Testis (tissue), 3 donors: ENCODE results near the gene CDH12. TPM values are rescaled to one million over a fixed set of nuclear protein-coding genes. Genes with fewer than 3 reads are reported as not detected.

Experiments used
- DNase-seq: peaks from one replicate; pipeline ENCODE4 v3.0.0-alpha.2; 2019
- H3K27ac ChIP-seq, 2 donors: fragments of 200-600 bp; sonication (generic); one replicate each; pipeline ENCODE4 v1.5.1; 2019
- H3K27me3 ChIP-seq: fragments of 200-600 bp; sonication (generic); one replicate; pipeline ENCODE4 v1.5.1; 2019
- H3K36me3 ChIP-seq: fragments of 200-600 bp; sonication (generic); one replicate; pipeline ENCODE4 v1.5.1; 2017; ENCODE audit warnings: low read depth; ENCODE audit errors: missing control alignments
- H3K4me1 ChIP-seq: fragments of 200-600 bp; sonication (generic); one replicate; pipeline ENCODE4 v1.5.1; 2019
- H3K4me3 ChIP-seq, 2 donors: fragments of 200-600 bp; sonication (generic); one replicate each; pipeline ENCODE4 v1.5.1; 2017 to 2019
- H3K9me3 ChIP-seq: fragments of 200-600 bp; sonication (generic); one replicate; pipeline ENCODE4 v1.5.1; 2017
- CTCF ChIP-seq, 3 experiments: fragments of 450-650 bp in 2 of 3; fragments of 200-600 bp in 1 of 3; sonication (generic) in 1 of 3; IDR thresholded peaks; one replicate each; pipeline ENCODE4 v1.5.1; 2016 to 2019; ENCODE audit warnings: antibody characterized with exemption in 3 of 3, mild to moderate bottlenecking in 2 of 3, moderate library complexity in 1 of 3
- POLR2A ChIP-seq: fragments of 450-650 bp; IDR thresholded peaks from one replicate; pipeline ENCODE4 v1.6.1; 2017; ENCODE audit warnings: antibody characterized with exemption, mild to moderate bottlenecking, moderate library complexity
- WGBS, 2 donors: methylation state at CpG; one replicate each; pipeline ENCODE4 v1.1.5; 2018; 5-methylcytosine and 5-hydroxymethylcytosine counted together
- intact Hi-C: fragments of 100-400 bp; cut with DNase I; formaldehyde crosslinking; loops from one replicate; pipeline ENCODE4 v1.15.1; 2023; ENCODE audit warnings: low total_unique reads
- polyA plus RNA-seq: library from polyadenylated mRNA; stranded (reverse); fragments of 350-450 nt; fragmentation: Illumina TruSeq; extraction: RNeasy Lipid Tissue Mini Kit (QIAGEN cat#74804); gene quantifications from one replicate; pipeline ENCODE4 v1.2.3, GENCODE V29; 2014; ENCODE audit warnings: low read depth, low replicate concordance; ENCODE audit not compliant: insufficient read depth
- total RNA-seq, 2 donors: library from RNA; depleted of rRNA; stranded (reverse); fragments of >200 nt; gene quantifications; one replicate each; pipeline ENCODE4 v1.2.3, GENCODE V29; 2016

The CDH12 gene
- total and polyA plus RNA-seq, 3 donors from 2014 or later = 0.87 to 2.3 (median 2.3) TPM

GRCh38 chr5:22431840-22432239 is 421.3 kb downstream of the CDH12 start:
- Histone ChIP-seq H3K27me3 (no peaks in the 10 kb centered on the region), H3K9me3 (no peaks in the 10 kb centered on the region), H3K4me3 (no peak overlapping the region), H3K4me1 (no peaks in the 10 kb centered on the region), H3K27ac (no peak overlapping the region), H3K36me3 (no peaks in the 10 kb centered on the region)
- no peak for DNase-seq
- intact Hi-C loops = no loop called here
- WGBS, 2 donors = 89 to 92% methylated on average over 3 of the region's 3 CpGs
- TF ChIP-seq CTCF (IDR thresholded peaks at IDR 0.05) (no peak), POLR2A (no peak)

- H3K27me3 ChIP-seq = no peaks in the 10 kb centered on the region
- intact Hi-C loops = no loop called here
- no peaks in the 10 kb centered on the region for H3K36me3 ChIP-seq
- no peaks in the 10 kb centered on the region for H3K9me3 ChIP-seq
- no peaks in the 10 kb centered on the region for H3K4me1 ChIP-seq
- TF ChIP-seq POLR2A (no peak), CTCF (IDR thresholded peaks at IDR 0.05) (no peak)
- H3K27ac ChIP-seq = no peak overlapping the region
- no peak for DNase-seq
- no peak overlapping the region for H3K4me3 ChIP-seq
- 78 to 86% methylated on average over 2 of the region's 2 CpGs for WGBS, 2 donors
Observed at GRCh38 chr5:22431406-22431805, 421.7 kb downstream of the CDH12 start.

- Histone ChIP-seq H3K9me3 (no peaks in the 10 kb centered on the region), H3K36me3 (no peaks in the 10 kb centered on the region), H3K4me1 (no peaks in the 10 kb centered on the region), H3K4me3 (no peak overlapping the region), H3K27ac (no peak overlapping the region), H3K27me3 (no peaks in the 10 kb centered on the region)
- intact Hi-C loops = no loop called here
- 68 to 75% methylated on average over 4 of the region's 4 CpGs for WGBS, 2 donors
- TF ChIP-seq POLR2A (no peak), CTCF (IDR thresholded peaks at IDR 0.05) (no peak)
- no peak for DNase-seq
Observed at GRCh38 chr5:22411554-22412349, 441.4 kb downstream of the CDH12 start.

GRCh38 chr5:22391956-22392355 is 461.2 kb downstream of the CDH12 start:
- H3K27ac ChIP-seq = no peak overlapping the region
- 87% methylated on average over 3 of the region's 3 CpGs for WGBS, 2 donors
- H3K4me1 ChIP-seq = no peaks in the 10 kb centered on the region
- H3K36me3 ChIP-seq = no peaks in the 10 kb centered on the region
- H3K4me3 ChIP-seq = no peak overlapping the region
- no peaks in the 10 kb centered on the region for H3K27me3 ChIP-seq
- H3K9me3 ChIP-seq = no peaks in the 10 kb centered on the region
- intact Hi-C loops = no loop called here
- no peak for TF ChIP-seq CTCF (IDR thresholded peaks at IDR 0.05)
- no peak for TF ChIP-seq POLR2A
- DNase-seq = no peak

- Histone ChIP-seq H3K9me3 (no peaks in the 10 kb centered on the region), H3K27ac (no peak overlapping the region), H3K36me3 (no peaks in the 10 kb centered on the region), H3K4me3 (no peak overlapping the region), H3K4me1 (no peaks in the 10 kb centered on the region), H3K27me3 (no peaks in the 10 kb centered on the region)
- intact Hi-C loops = no loop called here
- no peak for DNase-seq
- TF ChIP-seq CTCF (IDR thresholded peaks at IDR 0.05) = no peak
- no peak for TF ChIP-seq POLR2A
Observed at GRCh38 chr5:22390888-22391287, 462.3 kb downstream of the CDH12 start.
